Coronary artery (tissue), 2 donors: ENCODE results near the gene TAS1R3.

ENCODE experiments used
- DNase-seq: peaks from one replicate; pipeline ENCODE4 v3.0.0-alpha.2; 2017; ENCODE audit warnings: low spot score
- H3K27ac ChIP-seq, 2 donors: fragments of 200-600 bp; sonication (generic); one replicate each; pipeline ENCODE4 v1.5.1; 2016 to 2019
- H3K4me3 ChIP-seq: fragments of 200-600 bp; sonication (generic); 2 replicates; pipeline ENCODE4 v1.5.1; 2016; ENCODE audit warnings: mild to moderate bottlenecking, moderate library complexity
- CTCF ChIP-seq: fragments of 200-600 bp; sonication (generic); IDR thresholded peaks from one replicate; pipeline ENCODE4 v1.5.1; 2019; ENCODE audit warnings: antibody characterized with exemption

TAS1R3 gene

GRCh38 chr1:1318131-1318652 is 12.9 kb upstream of the TAS1R3 start:
- no peak for DNase-seq
- H3K4me3 ChIP-seq = no peak overlapping the region
- no peak for TF ChIP-seq CTCF
- peak overlapping the region; percentile 39 to 55 for H3K27ac ChIP-seq

- Histone ChIP-seq H3K4me3 (no peak overlapping the region), H3K27ac (peak overlapping the region; percentile 15 to 70)
- DNase-seq = no peak
- TF ChIP-seq CTCF = no peak
Observed at GRCh38 chr1:1318777-1319645, 12.1 kb upstream of the TAS1R3 start.

GRCh38 chr1:1319646-1319941 is 11.5 kb upstream of the TAS1R3 start:
- Histone ChIP-seq H3K27ac (no peak overlapping the region), H3K4me3 (no peak overlapping the region)
- no peak for DNase-seq
- no peak for TF ChIP-seq CTCF

- TF ChIP-seq CTCF = no peak
- Histone ChIP-seq H3K27ac (peak overlapping the region in 1 of 2 donors; percentile 41), H3K4me3 (no peak overlapping the region)
- DNase-seq = no peak
Observed at GRCh38 chr1:1320666-1321448, 10.2 kb upstream of the TAS1R3 start.

GRCh38 chr1:1321477-1321876 is 9.6 kb upstream of the TAS1R3 start:
- no peak overlapping the region for H3K4me3 ChIP-seq
- DNase-seq = no peak
- H3K27ac ChIP-seq = no peak overlapping the region
- no peak for TF ChIP-seq CTCF

- no peak overlapping the region for H3K4me3 ChIP-seq
- no peak overlapping the region for H3K27ac ChIP-seq
Observed at GRCh38 chr1:1322418-1322817, 8.7 kb upstream of the TAS1R3 start.

More at GRCh38 chr1:1322418-1322817, 8.7 kb upstream of the TAS1R3 start:
- TF ChIP-seq CTCF = no peak
- no peak for DNase-seq
